Measurements from ENCODE around the gene TMEM120A. TPM values are rescaled to one million over a fixed set of nuclear protein-coding genes. Genes with fewer than 3 reads are reported as not detected.

Gene TMEM120A
- total RNA-seq, 1 donor = 10.9 TPM

DNA sequence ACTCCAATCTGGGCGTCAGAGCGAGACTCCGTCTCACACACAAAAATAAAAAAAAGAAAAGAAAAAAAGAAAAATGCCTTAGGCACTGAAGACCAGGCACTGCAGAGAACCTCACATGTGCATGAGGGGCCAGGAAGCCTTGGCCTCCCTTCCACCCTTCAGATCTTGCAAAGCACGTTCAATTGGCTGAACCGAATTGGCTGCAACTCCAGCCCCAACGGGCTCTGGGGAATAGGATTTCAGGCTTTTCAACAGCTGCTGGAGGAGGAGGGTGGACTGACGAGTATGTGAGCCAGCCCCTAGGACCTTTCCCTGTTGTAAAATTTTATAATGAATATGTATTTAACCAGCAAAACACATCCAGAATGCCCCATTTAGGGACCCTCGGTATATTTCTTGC is 16.7 kb downstream of the TMEM120A start:
- Histone ChIP-seq H3K4me1 (ENCODE audit: insufficient read depth, low read length) (no peaks in the 10 kb centered on the region), H3K4me3 (ENCODE audit: low read length) (no peak overlapping the region), H3K27me3 (ENCODE audit: insufficient read depth, low read length) (no peaks in the 10 kb centered on the region), H3K9me3 (ENCODE audit: low read depth, low read length) (no peaks in the 10 kb centered on the region)

- no peaks in the 10 kb centered on the region for H3K9me3 ChIP-seq (ENCODE audit: low read depth, low read length)
- H3K4me1 ChIP-seq (ENCODE audit: insufficient read depth, low read length) = peaks cover 22% of the 10 kb centered on the region
- H3K27me3 ChIP-seq (ENCODE audit: insufficient read depth, low read length) = no peaks in the 10 kb centered on the region
- no peak overlapping the region for H3K4me3 ChIP-seq (ENCODE audit: low read length)
Observed at GRCh38 chr7:75971961-75972763, 22.2 kb downstream of the TMEM120A start.

DNA sequence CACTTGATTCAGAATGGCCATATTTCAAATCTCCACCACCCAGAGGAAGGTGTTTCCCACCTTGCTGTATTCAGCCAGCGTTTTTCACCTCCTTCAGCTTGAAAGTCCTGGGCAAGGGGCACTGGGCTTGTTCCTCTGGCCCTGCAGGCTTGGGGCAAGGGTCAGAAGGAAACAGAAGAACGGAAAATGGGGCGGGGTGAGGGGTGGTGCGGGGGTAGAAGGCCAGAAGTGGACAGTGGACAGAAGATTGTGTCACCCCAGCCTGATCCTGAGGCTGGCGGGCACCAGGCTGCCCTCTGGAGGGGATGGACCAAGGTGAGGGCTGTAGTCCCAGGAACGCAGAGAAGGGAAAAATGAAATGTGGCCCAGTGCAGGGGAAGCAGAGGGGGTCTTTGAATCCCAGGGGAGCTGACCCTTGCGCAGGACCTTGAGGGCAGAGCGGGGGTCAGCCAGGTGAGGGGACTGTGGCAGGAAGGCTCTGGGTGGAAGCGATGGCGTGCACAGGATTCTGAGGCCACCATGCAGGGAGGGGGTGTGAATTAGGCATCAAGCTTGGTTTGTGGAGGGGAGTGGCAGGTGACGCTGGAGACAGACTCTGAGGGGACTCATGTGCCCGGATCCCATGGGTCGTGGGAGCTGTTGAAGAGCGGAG is 23.0 kb downstream of the TMEM120A start:
- Histone ChIP-seq H3K4me1 (ENCODE audit: insufficient read depth, low read length) (peaks cover 24% of the 10 kb centered on the region), H3K9me3 (ENCODE audit: low read depth, low read length) (no peaks in the 10 kb centered on the region), H3K4me3 (ENCODE audit: low read length) (no peak overlapping the region), H3K27me3 (ENCODE audit: insufficient read depth, low read length) (no peaks in the 10 kb centered on the region)

DNA sequence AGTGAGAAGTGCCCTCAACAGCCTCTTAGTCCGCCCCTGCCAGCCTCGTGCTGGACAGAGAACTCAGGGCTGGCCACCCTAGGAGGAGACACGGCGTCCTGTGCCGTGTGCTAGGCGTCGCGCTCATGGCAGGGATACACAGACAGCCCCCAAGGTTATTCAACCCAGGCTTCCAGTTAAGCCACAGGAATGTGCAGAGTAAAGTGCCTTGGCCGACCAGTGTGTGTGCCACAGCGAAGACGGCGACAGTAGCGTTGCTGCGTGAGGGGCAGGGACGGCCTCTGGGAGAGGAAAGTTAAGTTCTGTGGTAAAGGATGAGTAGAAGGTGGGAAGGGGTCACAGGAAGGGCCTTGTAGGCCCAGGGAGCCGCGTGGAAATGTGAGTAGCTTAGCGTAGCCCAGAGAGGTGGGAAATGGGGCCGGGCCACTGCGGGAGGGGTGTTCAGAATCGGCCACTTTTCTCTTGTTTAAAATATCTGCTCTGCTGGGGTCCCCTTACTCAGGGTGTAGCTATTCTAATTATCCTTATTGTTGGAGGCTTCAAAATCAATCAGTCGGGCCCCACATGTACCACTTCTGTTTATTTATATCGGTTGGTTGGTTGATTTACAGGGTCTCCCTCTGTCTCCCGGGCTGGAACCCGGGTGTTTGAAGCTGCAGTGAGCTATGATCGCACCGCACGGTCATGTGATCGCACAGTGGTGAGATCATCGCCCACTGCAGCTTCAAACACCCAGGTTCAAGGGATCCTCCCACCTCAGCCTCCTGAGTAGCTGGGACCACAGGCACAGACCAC is 24.5 kb downstream of the TMEM120A start:
- Histone ChIP-seq H3K27me3 (ENCODE audit: insufficient read depth, low read length) (no peaks in the 10 kb centered on the region), H3K4me3 (ENCODE audit: low read length) (no peak overlapping the region), H3K9me3 (ENCODE audit: low read depth, low read length) (no peaks in the 10 kb centered on the region), H3K4me1 (ENCODE audit: insufficient read depth, low read length) (peaks cover 24% of the 10 kb centered on the region)

- H3K4me1 ChIP-seq (ENCODE audit: insufficient read depth, low read length) = peaks cover 24% of the 10 kb centered on the region
- no peaks in the 10 kb centered on the region for H3K9me3 ChIP-seq (ENCODE audit: low read depth, low read length)
- no peak overlapping the region for H3K4me3 ChIP-seq (ENCODE audit: low read length)
- no peaks in the 10 kb centered on the region for H3K27me3 ChIP-seq (ENCODE audit: insufficient read depth, low read length)
Observed at GRCh38 chr7:75969182-75969581, 25.2 kb downstream of the TMEM120A start.

DNA sequence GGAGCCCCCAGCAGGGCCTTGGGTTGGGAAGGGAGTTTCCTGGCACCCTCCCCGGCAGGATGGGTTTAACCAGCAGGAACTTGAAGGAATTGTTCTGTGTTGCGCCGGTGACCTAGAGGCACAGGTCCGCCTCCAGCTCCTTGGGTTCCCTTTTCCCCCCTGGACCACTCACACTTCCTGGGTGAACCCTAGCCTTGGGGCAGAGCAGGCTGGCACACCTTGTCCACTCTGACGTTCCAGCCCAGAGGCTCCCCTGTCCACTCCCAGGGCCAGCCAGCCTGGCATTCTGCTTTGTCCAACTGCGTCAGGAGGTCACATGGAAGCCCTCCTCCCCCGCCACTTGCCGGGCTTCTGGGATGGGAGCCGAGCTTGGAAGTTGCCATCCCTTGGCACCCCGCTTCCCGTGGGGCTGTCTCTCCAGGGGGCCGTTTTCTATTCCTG is 25.8 kb downstream of the TMEM120A start:
- Histone ChIP-seq H3K27me3 (ENCODE audit: insufficient read depth, low read length) (no peaks in the 10 kb centered on the region), H3K9me3 (ENCODE audit: low read depth, low read length) (no peaks in the 10 kb centered on the region), H3K4me1 (ENCODE audit: insufficient read depth, low read length) (peaks cover 24% of the 10 kb centered on the region), H3K4me3 (ENCODE audit: low read length) (no peak overlapping the region)

GRCh38 chr7:75968012-75968411 is 26.4 kb downstream of the TMEM120A start:
- Histone ChIP-seq H3K4me1 (ENCODE audit: insufficient read depth, low read length) (peaks cover 24% of the 10 kb centered on the region), H3K27me3 (ENCODE audit: insufficient read depth, low read length) (no peaks in the 10 kb centered on the region), H3K4me3 (ENCODE audit: low read length) (no peak overlapping the region), H3K9me3 (ENCODE audit: low read depth, low read length) (no peaks in the 10 kb centered on the region)

GRCh38 chr7:75967487-75967997 is 26.9 kb downstream of the TMEM120A start:
- Histone ChIP-seq H3K27me3 (ENCODE audit: insufficient read depth, low read length) (no peaks in the 10 kb centered on the region), H3K4me1 (ENCODE audit: insufficient read depth, low read length) (peaks cover 24% of the 10 kb centered on the region), H3K9me3 (ENCODE audit: low read depth, low read length) (no peaks in the 10 kb centered on the region), H3K4me3 (ENCODE audit: low read length) (no peak overlapping the region)

GRCh38 chr7:75967055-75967454 is 27.3 kb downstream of the TMEM120A start:
- no peaks in the 10 kb centered on the region for H3K27me3 ChIP-seq (ENCODE audit: insufficient read depth, low read length)
- H3K4me1 ChIP-seq (ENCODE audit: insufficient read depth, low read length) = peaks cover 19% of the 10 kb centered on the region
- H3K4me3 ChIP-seq (ENCODE audit: low read length) = no peak overlapping the region
- H3K9me3 ChIP-seq (ENCODE audit: low read depth, low read length) = no peaks in the 10 kb centered on the region

DNA sequence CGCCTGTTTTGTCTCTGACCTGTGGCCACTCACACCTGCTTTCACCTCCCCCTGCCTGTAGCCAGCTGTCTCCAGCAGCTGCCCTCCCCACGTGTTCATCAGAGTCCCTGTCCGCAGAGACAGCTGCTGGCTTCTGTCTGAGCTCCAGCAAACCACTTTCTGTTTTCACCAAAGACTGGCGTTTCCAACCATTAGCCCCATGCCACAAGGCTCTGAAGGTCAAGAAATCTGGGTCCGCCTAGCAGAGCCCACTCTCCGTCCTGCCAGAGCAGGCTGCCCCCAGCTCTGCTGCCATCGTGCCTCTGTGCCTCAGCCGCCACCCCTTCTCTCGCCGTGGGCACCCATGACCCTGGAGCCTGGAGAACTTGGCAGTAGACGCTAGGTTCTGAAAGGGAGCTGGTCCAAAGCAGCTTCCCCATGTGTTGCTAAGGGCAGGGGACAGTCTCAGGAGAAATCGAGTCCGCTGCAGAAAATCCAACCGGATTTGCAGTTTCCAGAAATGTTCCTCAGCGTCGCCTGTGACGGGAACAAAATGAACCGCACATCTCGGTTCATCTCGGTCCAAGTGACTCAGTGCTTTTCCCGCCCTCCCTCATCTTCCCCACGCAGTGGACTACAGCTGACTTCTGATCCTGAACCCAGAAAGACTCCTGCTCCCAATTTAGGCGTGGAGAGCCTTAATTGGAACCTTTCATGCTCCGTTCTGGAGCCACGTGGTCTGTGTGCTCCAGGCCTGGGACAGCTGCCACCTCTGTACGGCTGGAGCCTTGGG is 28.0 kb downstream of the TMEM120A start:
- Histone ChIP-seq H3K4me1 (ENCODE audit: insufficient read depth, low read length) (peaks cover 13% of the 10 kb centered on the region), H3K27me3 (ENCODE audit: insufficient read depth, low read length) (no peaks in the 10 kb centered on the region), H3K9me3 (ENCODE audit: low read depth, low read length) (no peaks in the 10 kb centered on the region), H3K4me3 (ENCODE audit: low read length) (no peak overlapping the region)

DNA sequence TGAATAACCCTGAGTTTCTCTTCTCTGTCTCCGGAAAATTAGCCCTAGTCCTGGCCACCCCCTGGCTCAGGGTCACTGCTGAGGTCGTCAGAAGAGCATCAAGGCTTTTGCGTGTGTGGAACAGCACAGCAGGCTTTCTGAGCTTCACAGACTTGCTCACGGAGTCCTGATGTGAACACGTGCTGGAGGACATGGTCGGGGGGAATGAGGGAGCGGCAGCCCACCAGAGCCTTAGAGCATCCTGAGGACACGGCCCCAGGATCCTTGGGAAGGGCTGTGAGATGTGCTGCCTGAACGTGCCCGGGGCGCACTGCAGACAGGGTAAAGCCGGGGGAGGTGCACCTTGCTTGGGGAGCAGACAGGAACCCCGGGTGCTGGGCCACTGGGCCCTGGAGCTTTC is 28.8 kb downstream of the TMEM120A start:
- Histone ChIP-seq H3K4me3 (ENCODE audit: low read length) (no peak overlapping the region), H3K9me3 (ENCODE audit: low read depth, low read length) (no peaks in the 10 kb centered on the region), H3K27me3 (ENCODE audit: insufficient read depth, low read length) (no peaks in the 10 kb centered on the region), H3K4me1 (ENCODE audit: insufficient read depth, low read length) (peaks cover 11% of the 10 kb centered on the region)

DNA sequence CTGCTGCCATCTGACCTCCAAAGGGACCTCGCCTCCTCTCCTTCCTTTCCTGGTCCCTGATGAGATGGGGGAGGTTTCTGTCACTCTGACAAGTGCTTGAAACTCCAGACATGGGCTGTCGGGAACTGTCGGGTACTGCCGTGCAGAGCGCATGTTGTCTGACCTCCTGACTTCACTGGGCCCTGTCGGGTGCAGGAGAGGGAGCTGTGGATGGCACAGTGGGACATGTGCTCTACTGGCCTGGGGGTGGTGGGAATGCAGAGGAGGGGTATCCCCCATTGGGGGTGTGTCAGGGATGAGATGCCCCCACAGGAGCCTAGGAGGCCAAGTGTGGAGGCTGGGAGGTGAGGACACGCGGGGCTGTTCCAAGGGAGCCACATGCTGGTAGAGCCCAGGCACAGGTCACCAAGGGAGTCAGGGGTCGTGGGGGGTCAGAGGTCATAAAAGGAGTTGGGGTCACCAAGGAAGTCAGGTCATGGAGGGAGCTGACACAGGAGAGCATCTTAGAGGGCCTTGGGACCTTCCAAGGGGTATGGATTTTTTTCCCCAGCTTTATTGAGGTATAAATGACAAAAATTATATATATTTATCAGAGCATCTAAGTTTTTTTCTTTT is 30.9 kb downstream of the TMEM120A start:
- H3K27me3 ChIP-seq (ENCODE audit: insufficient read depth, low read length) = no peaks in the 10 kb centered on the region
- peaks cover 11% of the 10 kb centered on the region for H3K4me1 ChIP-seq (ENCODE audit: insufficient read depth, low read length)
- no peaks in the 10 kb centered on the region for H3K9me3 ChIP-seq (ENCODE audit: low read depth, low read length)
- no peak overlapping the region for H3K4me3 ChIP-seq (ENCODE audit: low read length)

DNA sequence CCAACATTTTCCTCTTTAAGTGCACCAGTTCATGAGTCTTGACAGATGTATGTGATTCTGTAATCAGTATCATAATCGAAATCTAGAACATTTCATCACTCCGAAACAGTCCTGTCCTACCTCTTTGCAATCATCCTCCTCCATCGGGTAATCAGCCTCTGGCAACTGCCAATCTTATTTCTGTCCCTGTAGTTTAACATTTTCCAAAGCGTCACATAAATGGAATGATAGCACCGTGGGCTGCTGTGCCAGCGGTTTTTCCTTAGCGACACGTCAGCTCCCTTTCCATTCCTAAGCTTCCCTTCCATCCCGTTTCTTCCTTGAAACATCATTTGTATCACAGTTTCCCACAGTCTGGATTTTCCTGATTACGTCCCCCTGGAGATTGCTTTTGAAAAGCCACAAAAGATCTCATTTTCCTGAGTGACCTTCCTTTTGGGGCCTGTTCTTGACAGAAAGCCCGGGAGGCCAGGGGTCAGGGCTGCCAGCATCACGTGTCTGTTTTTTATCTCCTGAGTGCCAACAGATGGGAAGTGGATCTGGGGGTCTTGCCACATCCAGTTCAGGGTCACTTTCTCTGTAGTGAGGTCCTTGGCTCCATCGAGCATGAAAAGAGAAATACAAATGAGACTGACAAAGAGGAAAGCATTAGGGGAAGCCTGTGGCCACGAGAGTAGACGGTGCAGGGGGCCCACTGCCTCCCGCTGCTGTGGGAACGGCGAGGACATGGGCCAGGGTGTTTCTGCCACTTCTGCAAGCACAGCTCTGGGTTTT is 31.6 kb downstream of the TMEM120A start:
- no peaks in the 10 kb centered on the region for H3K9me3 ChIP-seq (ENCODE audit: low read depth, low read length)
- no peak overlapping the region for H3K4me3 ChIP-seq (ENCODE audit: low read length)
- H3K4me1 ChIP-seq (ENCODE audit: insufficient read depth, low read length) = peaks cover 9% of the 10 kb centered on the region
- no peaks in the 10 kb centered on the region for H3K27me3 ChIP-seq (ENCODE audit: insufficient read depth, low read length)
